SHP77 (cell line): ENCODE measurements around the gene CSNK2B.
A peak's percentile ranks its signal among the peaks of the same experiment; 100 is the strongest.

Experiments
- DNase-seq, 2 experiments: peaks; one replicate each; lab custom pipeline; 2025; lab: John Stamatoyannopoulos, UW

Gene CSNK2B

DNA sequence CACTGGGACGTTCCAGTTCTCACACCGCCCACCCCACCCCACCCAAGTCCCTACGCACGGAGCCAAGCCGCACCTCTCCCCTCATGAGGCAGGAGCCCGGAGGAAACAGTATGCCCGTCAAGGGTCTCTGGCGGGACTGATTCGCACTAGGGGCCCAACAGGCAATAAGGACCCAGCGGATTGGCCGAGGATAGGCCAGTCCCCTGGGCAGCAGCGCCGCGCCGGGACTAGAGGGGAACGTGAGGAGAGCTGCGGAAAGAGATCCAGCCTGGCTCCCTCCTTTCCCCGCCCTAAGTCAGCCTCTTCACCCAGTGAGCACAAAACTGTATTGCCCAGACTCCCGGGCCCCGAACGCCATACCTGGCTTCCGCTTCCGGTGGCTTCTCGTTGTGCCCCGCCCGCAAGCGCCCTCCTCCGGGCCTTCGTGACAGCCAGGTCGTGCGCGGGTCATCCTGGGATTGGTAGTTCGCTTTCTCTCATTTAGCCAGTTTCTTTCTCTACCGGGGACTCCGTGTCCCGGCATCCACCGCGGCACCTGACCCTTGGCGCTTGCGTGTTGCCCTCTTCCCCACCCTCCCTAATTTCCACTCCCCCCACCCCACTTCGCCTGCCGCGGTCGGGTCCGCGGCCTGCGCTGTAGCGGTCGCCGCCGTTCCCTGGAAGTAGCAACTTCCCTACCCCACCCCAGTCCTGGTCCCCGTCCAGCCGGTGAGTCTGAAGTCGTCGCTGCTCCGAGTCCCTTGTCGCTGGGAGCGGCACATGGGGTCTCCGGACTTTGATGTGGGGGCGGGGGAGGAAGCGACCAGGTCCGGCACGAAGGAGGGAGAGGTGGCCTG lies at the start of gene CSNK2B:
Gene CSNK2B, plus strand, starts transcription at position 580 of the 836 bp plus-strand sequence. CDS start 752 bp downstream, outside the sequence.
- DNase-seq, result peak; percentile 97 to 98

DNA sequence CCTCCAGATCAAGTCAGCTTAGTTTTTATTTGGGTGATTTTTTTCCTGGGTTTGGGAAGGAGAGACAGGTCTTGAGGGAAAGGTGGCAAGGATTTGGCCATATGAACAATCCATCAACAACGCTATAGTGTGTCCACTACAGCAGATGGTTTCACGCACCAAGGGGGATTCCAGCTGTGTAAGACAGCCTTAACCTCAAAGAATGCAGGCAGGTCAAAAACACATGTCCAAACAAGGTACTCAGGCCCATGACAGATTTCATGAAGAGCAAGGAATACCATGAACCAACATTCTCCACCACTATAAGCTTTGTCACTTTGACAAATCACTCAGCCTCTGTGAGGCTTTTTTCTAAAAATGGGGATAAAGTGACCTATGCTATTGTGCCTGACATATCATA lies 48.9 kb upstream of the CSNK2B start:
- no peak for DNase-seq

DNA sequence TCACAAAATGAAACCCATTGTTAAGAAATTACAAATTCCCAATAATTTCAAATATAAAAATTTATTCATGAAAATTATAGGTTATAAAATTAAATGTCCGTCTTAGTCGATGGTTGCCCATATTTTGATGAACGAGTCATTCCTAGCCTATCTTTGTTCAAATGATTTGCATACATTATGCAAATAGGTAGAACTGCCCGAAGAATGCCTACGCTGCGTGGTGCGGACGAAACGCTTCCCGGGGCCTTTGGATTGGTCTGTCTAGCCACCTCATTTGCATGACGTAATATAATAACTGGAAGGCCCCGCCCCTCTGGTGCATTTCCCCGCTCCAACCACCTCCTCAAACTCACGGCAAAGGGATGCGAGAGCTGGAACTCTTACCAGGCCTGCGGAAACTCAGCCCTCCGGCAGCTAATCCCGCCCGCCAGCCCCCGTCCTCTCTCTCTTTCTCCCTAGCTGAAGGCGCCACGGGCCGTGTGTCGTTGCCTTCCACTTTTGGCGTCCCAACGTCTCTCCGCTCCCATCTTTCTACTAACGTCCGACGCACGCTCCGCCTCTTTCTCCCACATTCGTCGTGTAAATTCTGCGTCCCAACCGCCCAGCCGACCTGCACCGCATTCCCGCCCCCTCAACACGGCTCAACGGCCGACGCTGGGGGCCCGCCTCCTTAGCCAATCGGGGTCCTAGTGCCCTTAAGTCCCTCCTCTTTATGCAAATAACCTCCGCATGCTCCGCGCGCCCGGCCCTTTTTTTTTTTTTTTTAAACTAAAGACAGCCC lies 45.9 kb upstream of the CSNK2B start:
- peak; percentile 97 to 98 for DNase-seq

DNA sequence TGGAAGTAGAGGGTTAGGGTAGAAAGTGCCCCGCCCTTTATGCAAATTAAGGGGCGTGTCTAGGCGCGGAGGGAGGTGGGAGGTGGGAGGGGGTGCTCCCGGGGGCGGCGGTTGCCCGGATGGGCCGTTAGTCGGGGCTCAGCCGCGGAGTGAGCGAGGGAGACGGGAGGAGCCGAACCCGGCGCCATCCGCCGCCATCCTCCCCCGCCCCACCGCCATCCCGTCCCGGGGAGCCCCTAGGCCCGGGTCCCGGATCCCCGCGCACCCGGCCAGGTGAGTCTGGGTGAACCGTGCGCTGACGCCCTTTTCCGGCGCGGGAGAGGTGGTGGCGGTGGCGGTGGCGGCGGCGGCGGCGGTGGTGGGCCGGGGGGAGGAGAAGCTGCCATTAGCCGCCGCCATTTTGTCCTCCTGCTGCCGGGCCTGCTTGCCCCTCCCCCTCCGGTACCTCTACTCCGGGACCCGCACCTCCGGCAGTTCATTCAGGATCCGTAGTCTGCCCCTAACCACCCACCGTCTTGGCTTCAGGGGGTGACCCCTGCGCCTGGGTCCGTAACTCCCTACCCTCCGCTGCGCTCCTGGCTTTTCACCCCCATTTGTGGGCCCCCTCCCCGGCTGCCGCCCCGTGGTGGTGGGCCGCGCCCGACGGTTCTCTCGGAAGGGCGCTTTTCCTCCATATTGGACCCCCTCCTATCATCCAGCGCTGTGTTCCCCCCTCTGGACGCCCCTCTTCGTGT lies 45.1 kb upstream of the CSNK2B start, which contains the start of gene PRRC2A:
Gene PRRC2A, plus strand, starts transcription at position 130 of the 734 bp plus-strand sequence. CDS start 2,075 bp downstream, outside the sequence.
- DNase-seq, result peak; percentile 40 to 79

DNA sequence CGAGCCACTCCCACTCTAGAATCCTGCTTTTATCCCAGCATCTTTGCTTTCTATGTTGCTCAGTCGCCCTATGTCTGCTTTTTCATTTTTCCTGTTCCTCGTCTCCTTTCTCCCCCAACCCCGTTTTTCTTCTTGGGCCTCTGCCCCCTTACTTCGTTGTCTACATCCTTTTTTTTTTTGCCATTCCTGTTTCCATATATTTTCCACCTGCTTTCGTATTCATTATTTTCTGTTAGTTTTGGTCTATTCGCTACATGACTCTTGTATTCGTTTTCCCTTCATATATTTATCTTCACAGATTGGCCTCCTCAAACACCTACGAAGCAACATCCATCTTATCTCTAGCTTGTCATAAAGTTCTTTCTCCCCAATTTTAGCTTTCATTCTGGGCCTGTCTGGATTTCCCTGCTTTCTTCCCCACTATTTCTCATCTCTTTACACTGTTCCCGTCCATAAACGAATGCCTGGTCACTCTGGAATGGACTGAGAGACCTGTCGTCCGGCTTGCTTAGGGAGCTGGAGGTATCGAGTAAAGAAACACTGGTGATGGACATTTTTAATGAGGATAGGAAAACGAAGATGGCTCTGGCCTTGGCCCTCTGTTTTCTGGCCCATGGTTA lies 44.5 kb upstream of the CSNK2B start:
- DNase-seq, result no peak

DNA sequence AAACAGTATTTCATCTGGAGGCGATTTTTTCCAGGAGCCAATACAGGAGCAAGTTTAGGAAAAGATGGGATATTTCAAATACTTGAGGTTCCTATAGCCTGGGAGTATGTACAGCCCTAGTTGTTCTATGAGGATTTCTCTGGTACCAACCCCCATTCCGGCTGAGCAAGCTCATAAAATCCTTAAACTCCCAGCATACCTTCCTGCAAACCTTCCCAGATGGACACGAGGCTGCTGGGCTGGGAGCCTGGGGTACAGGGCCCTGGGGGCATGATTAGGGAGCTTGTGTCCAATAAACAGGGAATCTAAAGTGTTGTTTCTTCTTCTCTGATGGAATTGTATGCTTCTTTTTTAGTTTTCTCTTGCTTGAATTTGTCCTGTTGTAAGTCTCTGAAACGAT lies 43.9 kb upstream of the CSNK2B start:
- no peak for DNase-seq

DNA sequence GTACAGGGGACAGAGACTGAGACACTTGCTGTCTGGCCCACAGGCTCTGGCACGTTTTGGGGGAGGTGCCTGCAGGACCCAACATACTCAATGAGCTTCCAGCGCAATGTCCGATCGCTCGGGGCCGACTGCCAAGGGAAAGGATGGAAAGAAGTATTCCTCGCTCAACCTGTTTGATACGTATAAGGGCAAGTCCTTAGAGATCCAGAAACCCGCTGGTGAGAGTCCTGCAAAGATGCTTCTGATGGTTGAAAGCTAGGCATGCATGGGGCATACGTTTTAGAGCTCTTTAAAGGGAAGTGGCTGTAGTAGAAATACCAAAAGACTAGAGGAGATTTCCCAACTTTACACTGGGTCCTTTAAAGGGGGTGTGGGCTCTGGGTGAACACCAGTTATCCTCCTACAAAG lies 43.2 kb upstream of the CSNK2B start:
- DNase-seq, result no peak

DNA sequence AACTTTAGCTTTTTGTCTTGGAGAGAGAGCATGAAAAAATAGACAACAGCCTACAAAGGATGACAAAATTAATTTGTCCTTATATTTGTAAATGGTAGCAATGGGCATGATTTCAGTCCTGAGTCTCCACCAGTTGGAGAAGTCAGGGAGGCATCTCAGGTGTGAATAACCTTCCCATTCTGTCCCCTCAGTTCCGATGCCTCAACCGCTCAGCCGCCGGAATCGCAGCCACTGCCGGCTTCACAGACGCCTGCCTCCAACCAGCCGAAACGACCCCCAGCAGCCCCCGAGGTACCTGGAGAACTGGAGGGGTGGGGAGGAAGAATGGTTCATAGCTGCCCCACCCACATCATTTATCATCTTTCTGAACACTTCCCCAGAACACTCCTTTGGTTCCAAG lies 41.8 kb upstream of the CSNK2B start:
- no peak for DNase-seq

DNA sequence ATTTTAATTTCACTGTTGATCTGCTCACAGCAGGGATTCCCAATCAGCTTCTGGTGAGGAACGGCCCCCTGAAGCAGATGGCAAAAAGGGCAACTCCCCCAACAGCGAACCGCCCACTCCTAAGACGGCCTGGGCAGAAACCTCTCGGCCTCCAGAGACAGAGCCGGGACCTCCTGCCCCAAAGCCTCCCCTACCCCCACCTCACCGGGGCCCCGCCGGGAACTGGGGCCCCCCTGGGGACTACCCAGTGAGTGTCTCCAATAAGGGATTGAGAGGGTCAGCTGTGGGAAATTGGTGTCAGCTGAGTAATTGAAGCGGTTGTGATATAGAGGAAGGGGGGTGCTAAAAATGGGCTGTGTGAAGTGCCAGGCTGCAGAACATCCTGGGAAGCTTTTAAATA lies 38.9 kb upstream of the CSNK2B start:
- no peak for DNase-seq

DNA sequence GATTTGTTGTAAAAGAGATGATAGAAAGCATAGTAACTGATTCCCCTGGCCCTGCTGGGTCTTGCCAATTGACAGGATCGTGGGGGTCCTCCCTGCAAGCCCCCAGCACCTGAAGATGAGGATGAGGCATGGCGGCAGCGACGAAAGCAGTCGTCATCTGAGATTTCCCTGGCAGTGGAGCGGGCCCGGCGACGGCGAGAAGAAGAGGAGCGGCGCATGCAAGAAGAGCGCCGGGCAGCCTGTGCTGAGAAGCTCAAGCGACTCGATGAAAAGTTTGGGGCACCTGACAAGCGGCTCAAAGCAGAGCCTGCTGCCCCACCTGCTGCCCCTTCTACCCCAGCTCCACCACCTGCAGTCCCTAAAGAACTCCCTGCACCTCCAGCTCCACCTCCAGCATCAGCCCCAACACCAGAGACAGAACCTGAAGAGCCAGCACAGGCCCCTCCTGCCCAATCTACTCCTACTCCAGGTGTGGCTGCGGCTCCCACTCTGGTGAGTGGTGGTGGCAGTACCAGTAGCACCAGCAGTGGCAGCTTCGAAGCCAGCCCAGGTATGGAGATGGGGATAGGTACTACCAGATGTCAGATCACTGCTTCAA lies 38.1 kb upstream of the CSNK2B start:
- no peak for DNase-seq

DNA sequence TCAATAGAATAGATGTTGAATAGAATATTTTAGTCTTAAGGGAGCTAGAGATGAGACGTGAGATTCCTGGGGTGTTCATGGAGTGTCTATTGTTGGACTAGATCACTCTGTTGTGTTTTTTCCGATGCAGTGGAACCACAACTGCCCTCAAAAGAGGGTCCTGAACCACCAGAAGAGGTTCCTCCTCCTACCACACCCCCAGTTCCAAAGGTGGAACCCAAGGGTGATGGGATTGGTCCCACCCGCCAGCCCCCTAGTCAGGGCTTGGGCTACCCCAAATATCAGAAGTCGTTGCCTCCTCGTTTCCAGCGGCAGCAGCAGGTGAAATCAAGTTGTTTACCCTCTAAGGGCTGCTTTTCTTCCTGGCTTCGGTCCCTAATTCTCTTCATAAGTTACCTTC lies 36.9 kb upstream of the CSNK2B start:
- no peak for DNase-seq

DNA sequence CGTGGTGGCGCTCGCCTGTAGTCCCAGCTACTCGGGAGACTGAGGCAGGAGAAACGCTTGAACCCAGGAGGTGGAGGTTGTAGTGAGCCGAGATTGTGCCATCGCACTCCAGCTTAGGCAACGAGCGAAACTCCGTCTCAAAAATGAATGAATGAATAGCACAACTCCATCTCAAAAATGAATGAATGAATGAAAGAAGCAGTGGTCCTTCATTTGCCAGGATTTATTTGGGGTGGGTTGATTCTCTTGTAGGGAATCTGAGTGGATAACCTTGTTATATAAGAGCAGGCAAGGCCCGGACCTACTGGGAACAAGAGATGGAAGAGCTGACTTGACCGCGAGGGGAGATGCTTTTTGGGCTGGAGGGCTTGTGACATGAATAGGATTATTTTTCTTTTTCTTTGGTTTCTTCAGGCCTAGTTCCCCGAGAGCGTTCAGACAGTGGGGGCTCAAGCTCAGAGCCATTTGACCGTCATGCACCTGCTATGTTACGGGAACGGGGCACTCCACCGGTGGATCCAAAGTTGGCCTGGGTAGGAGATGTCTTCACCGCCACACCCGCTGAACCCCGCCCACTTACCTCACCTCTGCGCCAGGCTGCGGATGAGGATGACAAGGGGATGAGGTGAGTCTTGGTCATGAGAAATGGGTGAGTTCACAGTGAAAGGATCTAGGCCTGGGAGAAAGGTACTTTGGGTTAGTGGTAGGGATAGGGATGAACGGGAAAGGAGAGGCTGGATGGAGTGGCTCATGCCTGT lies 35.5 kb upstream of the CSNK2B start:
- no peak for DNase-seq

DNA sequence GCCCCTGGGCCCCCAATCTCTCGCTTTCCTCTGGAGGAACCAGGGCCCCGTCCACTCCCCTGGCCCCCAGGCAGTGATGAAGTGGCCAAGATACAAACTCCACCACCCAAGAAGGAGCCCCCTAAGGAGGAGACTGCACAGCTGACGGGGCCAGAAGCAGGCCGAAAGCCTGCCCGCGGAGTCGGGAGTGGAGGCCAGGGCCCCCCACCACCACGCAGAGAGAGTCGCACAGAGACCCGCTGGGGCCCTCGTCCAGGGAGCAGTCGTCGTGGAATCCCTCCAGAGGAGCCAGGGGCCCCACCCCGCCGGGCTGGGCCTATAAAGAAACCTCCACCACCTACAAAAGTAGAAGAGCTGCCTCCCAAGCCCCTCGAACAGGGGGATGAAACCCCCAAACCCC lies 34.7 kb upstream of the CSNK2B start:
- DNase-seq, result no peak

DNA sequence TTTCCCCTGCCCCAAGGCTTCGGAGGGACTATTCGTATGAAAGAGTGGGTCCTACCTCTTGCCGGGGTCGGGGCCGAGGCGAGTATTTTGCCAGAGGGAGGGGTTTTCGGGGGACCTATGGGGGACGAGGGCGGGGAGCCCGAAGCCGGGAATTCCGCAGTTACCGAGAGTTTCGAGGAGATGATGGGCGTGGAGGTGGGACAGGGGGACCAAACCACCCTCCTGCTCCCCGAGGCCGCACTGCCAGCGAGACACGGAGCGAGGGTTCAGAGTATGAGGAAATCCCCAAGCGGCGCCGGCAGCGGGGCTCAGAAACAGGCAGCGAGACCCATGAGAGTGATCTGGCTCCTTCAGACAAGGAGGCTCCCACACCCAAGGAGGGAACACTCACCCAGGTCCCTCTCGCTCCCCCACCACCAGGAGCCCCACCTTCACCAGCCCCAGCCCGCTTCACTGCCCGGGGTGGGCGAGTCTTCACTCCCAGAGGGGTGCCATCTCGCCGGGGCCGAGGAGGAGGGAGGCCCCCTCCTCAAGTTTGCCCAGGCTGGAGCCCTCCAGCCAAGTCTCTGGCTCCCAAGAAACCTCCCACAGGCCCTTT lies 34.1 kb upstream of the CSNK2B start:
- DNase-seq, result no peak

DNA sequence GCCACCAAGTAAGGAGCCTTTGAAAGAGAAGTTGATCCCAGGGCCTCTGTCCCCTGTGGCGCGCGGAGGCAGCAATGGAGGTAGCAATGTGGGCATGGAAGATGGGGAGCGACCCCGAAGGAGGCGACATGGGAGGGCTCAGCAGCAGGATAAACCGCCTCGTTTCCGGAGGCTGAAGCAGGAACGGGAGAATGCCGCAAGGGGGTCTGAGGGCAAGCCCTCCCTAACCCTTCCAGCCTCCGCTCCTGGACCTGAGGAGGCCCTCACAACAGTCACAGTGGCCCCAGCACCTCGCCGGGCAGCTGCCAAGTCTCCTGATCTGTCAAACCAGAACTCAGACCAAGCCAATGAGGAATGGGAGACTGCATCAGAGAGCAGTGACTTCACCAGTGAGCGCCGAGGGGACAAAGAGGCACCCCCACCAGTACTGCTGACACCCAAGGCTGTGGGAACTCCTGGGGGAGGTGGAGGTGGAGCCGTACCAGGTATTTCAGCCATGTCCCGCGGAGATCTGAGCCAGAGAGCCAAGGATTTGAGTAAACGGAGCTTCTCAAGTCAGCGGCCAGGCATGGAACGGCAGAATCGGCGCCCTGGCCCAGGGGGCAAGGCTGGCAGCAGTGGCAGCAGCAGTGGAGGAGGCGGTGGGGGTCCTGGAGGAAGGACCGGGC lies 33.5 kb upstream of the CSNK2B start:
- no peak for DNase-seq

DNA sequence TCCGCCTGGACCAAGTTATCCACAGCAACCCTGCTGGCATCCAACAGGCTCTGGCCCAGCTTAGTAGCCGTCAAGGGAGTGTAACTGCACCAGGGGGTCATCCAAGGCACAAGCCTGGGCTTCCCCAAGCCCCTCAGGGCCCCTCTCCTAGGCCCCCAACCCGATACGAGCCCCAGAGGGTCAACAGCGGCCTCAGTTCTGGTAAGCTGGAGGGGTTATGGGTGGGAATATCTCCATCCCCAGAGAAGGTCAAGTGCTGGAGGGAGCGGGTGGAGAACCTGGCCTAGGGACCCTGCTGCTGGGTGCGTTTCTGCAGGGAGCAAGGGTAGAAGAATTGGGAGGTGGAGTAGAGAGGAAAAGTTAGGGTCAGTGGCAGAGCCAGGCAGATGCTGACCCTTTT lies 32.4 kb upstream of the CSNK2B start:
- no peak for DNase-seq

DNA sequence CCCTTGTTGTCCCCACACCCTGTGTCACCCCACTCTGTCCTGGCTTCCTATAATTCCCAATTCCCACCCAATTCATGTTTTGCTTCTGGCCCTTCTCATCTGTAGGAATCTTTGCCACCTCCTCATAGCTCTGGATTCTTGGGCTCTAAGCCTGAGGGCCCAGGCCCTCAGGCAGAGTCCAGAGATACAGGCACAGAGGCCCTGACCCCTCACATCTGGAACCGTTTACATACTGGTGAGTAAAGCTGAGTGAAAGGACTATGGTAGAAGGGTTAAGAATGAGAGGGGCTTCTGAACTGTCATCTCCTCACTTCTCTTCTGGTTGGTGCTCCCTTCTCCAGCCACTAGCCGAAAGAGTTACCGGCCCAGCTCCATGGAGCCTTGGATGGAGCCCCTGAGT lies 31.7 kb upstream of the CSNK2B start:
- no peak for DNase-seq

DNA sequence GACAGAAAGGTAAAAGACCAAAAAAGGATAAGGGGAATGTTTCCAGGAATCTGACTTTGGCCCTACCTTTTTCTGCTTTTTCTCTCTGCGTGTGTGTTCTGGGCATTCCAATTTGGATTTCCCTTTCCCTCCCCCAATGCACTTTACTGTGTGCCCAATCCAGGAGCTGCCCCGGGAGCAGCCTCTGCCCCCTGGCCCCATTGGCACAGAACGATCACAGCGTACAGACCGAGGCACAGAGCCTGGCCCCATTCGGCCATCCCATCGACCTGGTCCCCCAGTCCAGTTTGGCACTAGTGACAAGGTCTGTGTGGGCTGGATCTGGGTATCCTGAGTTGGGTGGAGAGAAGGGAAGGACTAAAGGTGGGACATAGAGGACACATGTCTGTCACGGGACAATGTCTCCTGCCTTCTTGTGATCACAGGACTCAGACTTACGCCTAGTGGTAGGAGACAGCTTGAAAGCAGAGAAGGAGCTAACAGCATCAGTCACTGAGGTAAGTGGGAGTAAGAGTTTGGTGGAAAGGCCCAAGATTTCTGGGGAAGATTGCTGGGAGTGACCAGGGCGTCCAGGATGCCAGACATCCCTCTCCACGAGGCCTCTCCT lies 30.8 kb upstream of the CSNK2B start:
- no peak for DNase-seq
